Measurements from ENCODE around the gene HNF4A.

Gene HNF4A

DNA sequence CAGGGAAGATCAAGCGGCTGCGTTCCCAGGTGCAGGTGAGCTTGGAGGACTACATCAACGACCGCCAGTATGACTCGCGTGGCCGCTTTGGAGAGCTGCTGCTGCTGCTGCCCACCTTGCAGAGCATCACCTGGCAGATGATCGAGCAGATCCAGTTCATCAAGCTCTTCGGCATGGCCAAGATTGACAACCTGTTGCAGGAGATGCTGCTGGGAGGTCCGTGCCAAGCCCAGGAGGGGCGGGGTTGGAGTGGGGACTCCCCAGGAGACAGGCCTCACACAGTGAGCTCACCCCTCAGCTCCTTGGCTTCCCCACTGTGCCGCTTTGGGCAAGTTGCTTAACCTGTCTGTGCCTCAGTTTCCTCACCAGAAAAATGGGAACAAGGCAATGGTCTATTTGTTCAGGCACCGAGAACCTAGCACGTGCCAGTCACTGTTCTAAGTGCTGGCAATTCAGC, 68.6 kb downstream of the HNF4A start:
- DNase-seq (ENCODE audit: low read depth in 2 of 2): no peak

DNA sequence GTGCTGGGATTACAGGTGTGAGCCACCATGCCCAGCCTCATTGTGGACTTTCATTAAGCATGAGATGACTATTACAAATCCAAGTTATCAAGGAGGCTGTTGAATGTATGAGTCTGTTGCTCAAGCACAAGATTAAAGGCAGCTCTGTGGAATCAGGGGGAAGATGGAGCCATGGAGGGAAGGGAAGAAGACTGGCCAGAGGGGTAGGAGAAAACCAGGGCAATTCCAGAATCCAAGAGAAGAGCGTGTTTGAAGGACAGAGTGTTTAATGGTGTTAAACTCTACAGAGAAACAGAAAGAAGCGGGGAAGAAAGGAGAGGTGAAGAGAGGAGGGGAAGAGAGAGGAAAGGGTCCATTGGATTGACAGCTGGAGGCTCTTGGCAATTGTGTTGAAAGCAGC, 70.4 kb downstream of the HNF4A start:
- no peak for DNase-seq (ENCODE audit: low read depth in 2 of 2)

DNA sequence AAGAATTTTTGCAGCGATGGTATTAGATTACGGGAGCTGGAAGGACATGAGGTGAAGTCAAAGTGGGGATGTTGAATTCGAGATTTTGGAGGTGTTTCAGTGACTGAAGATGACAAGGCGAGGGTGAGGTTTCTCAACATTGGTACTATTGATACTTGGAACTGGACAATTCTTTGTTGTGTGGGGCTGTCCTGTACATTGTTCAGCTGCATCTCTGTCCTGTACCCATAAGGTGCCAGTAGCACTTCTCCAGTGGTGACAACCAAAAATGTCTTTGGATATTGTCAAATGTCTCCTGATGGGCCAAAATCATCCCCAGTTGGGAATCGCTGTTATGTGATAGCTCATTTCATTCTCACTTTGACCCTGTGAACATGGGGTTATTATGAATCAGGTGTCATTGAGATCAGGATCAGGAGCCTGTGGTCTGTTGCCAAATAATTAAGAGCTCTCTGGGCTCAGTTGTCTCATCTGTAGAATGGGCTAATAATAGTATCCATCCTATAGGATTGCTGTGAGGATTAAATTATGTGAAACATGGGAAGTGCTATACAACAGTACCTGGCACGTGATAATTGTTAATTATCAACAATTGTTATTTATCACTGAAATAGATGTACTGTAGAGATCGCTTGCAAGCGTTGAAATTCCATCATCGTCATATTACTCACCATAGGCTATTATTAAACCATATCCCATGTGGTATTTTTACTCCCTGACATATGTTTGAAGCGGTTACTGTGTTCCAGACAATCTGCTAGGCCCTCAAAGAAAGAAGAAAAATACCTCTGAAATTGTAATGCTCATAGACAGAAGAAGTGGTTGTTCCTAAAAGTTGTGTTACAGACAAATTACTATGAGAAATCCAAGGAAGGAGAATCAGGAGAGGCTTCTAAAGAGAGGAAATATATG, 71.6 kb downstream of the HNF4A start:
- DNase-seq (ENCODE audit: low read depth in 2 of 2): no peak

DNA sequence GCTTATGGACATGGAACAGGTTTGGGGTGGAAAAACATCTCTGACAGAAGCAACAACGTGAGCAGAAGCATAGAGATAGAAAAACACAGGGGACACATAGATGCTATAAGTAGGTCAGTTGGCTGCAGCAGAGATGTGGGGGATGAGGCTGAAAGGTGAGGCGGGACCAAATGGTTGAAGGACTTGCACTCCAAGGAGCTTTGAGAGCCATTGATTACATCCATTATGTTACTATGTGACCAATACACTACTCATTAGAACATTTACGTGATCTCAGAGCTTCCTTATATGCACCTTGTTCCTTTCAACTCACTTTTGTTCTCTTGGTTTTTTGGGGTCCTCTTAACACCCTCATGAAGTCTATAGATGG, 72.3 kb downstream of the HNF4A start:
- DNase-seq (ENCODE audit: low read depth in 2 of 2): no peak

DNA sequence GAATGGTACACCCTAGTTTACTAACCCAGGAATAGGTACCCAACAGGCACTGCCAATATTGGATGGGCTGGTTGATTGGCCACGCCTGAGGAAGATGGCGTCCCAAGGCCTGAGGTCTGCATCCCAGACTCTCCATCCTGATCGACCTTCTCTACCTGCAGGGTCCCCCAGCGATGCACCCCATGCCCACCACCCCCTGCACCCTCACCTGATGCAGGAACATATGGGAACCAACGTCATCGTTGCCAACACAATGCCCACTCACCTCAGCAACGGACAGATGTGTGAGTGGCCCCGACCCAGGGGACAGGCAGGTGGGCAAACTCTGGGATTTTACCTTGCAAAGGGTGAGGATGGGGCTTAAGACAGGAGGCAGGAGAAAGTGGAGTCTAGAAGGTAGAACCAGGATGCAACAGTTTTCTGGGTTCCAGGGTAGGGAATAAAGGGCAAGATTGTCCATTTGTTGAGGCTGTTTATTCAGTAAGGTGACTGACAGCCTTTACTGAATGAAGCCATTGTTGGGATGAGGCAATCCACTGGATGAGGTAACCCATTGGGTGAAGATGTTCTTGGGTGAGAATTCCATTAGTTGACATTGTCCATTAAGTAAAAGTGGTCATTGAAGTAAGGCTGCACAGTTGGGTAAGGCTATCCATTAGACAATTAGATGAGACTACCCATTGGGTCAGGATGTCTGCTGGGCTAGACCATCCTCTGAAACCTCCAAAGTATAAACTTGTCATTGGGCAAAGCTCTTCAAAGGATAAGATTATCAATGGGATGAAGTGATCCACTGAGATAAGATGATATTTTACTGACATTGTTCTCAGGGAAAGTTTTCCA, 72.9 kb downstream of the HNF4A start:
- DNase-seq (ENCODE audit: low read depth in 2 of 2): no peak

DNA sequence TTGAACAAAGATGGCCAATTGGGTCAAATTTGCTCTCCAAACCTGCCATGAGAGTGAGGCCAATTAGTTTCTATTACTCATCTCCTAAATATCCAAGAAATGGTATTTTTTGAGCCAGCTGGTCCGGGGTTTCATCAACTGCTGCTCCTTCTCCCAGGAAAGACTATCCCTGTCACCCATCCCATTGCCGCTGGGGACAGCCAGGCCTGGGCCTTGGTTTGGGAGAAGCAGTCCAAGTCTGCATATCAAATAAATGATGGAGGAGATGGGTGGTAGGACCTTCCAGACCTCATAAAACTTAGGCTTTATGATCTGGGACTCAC, 73.5 kb downstream of the HNF4A start:
- no peak for DNase-seq (ENCODE audit: low read depth in 2 of 2)

DNA sequence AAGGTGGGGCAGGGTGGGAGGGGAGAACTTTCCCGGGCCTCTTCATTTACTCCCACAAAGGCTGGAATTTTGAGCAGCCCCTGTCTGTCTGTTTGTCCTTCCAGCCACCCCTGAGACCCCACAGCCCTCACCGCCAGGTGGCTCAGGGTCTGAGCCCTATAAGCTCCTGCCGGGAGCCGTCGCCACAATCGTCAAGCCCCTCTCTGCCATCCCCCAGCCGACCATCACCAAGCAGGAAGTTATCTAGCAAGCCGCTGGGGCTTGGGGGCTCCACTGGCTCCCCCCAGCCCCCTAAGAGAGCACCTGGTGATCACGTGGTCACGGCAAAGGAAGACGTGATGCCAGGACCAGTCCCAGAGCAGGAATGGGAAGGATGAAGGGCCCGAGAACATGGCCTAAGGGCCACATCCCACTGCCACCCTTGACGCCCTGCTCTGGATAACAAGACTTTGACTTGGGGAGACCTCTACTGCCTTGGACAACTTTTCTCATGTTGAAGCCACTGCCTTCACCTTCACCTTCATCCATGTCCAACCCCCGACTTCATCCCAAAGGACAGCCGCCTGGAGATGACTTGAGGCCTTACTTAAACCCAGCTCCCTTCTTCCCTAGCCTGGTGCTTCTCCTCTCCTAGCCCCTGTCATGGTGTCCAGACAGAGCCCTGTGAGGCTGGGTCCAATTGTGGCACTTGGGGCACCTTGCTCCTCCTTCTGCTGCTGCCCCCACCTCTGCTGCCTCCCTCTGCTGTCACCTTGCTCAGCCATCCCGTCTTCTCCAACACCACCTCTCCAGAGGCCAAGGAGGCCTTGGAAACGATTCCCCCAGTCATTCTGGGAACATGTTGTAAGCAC, 74.1 kb downstream of the HNF4A start:
- DNase-seq (ENCODE audit: low read depth in 2 of 2): no peak

DNA sequence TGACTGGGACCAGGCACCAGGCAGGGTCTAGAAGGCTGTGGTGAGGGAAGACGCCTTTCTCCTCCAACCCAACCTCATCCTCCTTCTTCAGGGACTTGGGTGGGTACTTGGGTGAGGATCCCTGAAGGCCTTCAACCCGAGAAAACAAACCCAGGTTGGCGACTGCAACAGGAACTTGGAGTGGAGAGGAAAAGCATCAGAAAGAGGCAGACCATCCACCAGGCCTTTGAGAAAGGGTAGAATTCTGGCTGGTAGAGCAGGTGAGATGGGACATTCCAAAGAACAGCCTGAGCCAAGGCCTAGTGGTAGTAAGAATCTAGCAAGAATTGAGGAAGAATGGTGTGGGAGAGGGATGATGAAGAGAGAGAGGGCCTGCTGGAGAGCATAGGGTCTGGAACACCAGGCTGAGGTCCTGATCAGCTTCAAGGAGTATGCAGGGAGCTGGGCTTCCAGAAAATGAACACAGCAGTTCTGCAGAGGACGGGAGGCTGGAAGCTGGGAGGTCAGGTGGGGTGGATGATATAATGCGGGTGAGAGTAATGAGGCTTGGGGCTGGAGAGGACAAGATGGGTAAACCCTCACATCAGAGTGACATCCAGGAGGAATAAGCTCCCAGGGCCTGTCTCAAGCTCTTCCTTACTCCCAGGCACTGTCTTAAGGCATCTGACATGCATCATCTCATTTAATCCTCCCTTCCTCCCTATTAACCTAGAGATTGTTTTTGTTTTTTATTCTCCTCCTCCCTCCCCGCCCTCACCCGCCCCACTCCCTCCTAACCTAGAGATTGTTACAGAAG, 75.0 kb downstream of the HNF4A start:
- no peak for DNase-seq (ENCODE audit: low read depth in 2 of 2)

DNA sequence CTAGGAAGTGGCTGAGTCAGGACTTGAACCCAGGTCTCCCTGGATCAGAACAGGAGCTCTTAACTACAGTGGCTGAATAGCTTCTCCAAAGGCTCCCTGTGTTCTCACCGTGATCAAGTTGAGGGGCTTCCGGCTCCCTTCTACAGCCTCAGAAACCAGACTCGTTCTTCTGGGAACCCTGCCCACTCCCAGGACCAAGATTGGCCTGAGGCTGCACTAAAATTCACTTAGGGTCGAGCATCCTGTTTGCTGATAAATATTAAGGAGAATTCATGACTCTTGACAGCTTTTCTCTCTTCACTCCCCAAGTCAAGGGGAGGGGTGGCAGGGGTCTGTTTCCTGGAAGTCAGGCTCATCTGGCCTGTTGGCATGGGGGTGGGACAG, 75.6 kb downstream of the HNF4A start:
- DNase-seq (ENCODE audit: low read depth in 2 of 2): no peak

DNA sequence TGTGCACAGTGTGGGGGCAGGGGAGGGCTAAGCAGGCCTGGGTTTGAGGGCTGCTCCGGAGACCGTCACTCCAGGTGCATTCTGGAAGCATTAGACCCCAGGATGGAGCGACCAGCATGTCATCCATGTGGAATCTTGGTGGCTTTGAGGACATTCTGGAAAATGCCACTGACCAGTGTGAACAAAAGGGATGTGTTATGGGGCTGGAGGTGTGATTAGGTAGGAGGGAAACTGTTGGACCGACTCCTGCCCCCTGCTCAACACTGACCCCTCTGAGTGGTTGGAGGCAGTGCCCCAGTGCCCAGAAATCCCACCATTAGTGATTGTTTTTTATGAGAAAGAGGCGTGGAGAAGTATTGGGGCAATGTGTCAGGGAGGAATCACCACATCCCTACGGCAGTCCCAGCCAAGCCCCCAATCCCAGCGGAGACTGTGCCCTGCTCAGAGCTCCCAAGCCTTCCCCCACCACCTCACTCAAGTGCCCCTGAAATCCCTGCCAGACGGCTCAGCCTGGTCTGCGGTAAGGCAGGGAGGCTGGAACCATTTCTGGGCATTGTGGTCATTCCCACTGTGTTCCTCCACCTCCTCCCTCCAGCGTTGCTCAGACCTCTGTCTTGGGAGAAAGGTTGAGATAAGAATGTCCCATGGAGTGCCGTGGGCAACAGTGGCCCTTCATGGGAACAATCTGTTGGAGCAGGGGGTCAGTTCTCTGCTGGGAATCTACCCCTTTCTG, 76.2 kb downstream of the HNF4A start:
- no peak for DNase-seq (ENCODE audit: low read depth in 2 of 2)

DNA sequence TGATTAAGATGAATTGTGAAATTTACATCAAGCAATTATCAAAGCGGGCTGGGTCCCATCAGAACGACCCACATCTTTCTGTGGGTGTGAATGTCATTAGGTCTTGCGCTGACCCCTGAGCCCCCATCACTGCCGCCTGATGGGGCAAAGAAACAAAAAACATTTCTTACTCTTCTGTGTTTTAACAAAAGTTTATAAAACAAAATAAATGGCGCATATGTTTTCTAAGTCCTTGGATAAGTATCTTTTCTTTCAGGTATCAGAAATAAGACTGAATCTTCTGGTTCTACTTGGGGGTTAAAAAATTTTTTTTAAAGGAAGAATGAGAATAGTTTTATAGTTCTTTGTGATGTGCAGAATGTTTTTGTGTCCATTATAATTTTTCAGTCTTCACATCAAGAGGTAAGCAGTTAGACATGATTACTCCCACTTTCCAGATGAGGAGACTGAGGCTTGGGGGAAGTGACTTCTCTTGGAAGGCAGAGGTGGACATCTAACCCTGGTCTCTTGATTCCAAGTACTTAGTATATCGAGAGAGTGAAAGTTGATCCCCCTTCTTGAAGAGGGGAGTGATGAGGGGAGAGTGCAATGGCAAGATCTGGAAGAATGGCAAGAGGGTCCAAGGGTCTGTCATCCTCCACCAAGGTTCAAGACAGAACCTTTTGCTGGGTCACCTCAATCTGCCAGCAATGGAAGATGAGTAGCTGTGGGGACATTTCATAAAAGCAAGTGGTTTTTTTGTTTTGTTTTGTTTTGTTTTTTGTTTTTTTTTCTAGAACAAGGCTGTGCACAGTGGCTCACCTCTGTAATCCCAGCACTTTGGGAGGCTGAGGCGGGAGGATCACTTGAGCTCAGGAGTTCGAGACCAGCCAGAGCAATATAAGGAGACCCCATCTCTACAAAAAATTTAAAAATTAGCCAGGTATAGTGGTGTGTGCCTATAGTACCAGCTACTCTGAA, 77.4 kb downstream of the HNF4A start:
- no peak for DNase-seq (ENCODE audit: low read depth in 2 of 2)

DNA sequence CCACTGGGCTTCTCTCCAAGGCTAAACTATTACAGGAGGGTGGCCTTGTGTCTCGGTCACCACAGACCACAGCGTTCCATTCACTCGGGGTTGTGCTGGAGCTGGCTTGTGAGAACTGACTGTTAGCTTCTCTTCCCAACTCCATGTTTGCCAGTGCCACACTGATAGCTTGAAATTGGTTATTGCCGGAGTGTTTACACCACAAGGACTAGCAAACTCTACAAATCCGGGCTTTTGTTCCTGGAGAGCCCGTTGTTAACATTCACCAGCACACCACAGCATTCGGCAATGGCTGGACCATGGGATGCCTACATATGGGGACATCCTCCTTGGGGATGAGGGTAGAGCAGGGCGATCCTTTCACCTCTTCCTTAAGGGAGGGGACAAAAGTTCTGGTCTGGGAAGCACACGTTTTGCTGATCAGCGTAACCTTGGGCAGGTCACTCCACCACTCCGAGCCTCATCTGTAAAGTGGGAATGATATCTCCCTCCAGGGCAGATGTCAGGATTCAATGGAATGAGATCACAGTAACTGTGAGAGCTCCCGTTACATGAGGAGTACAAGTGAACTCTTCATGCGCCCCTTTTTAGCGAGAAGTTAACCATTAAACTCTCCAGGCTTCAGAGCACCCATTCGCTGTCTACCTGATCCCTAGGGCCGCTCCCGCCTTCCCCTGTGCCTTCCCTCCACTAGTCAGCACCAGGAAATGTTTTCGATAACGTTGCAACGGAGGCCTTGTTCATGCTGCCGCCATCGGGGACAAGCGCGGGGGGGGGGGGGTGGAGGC, 78.4 kb downstream of the HNF4A start:
- DNase-seq (ENCODE audit: low read depth in 2 of 2): no peak

DNA sequence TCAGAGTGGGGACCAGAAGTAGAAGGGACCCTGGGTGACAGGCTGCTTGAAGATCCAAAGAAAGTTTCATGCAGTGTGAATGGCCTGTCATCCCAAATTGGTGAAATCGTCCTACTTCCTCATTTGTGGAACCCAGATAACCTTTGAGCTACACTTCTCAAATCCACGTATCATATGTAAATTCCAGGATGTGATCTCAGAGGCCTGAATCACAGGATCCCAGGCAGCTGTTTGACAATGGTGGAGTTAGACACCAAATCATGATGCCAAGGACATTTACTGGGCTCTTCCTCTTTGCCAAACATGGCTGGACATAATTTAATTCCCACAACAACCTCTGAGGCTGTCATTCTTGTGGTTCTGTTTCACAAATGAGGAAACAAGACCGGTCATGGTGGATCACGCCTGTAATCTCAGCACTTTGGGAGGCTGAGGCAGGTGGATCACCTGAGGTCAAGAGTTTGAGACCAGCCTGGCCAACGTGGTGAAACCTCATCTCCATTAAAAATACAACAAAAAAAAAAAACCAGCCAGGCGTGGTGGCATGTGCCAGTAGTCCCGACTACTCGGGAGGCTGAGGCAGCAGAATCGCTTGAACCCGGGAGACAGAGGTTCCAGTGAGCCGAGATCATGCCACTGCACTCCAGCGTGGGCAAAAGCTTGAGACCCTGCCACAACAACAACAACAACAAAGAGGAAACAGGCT, 80.3 kb downstream of the HNF4A start:
- no peak for DNase-seq (ENCODE audit: low read depth in 2 of 2)

DNA sequence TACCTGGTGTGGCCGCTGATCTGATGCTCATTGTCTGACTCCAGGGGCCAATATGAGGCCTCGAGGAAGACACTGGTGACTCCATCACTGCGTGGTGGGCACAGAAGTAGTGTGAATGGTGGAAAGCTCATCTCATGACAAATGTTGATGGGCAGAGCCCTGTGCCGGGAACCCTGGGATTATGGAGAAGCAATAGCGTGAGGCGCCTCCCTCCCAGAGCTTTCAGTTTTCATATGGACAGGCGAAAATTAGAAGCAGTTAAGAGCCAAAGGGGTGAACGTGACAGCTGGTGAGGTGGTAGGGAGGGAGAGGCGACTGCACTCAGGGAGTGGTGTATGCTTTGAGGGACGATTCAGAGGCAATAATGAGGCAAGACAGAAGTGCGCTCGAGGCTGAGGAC, 80.9 kb downstream of the HNF4A start:
- DNase-seq (ENCODE audit: low read depth in 2 of 2): no peak

DNA sequence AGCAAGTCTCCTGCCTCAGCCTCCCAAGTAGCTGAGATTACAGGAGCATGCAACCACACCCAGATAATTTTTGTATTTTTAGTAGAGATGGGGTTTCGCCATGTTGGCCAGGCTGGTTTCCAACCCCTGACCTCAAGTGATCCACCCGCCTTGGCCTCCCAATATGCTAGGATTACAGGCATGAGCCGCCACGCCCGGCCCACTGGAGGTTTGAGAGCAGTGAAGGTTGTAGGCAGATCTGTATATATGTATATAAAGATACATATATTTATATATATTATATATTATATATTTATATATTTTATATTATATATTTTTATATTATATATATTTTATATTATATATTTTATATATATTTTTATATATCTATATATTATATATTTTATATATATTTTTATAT, 82.0 kb downstream of the HNF4A start:
- no peak for DNase-seq (ENCODE audit: low read depth in 2 of 2)

DNA sequence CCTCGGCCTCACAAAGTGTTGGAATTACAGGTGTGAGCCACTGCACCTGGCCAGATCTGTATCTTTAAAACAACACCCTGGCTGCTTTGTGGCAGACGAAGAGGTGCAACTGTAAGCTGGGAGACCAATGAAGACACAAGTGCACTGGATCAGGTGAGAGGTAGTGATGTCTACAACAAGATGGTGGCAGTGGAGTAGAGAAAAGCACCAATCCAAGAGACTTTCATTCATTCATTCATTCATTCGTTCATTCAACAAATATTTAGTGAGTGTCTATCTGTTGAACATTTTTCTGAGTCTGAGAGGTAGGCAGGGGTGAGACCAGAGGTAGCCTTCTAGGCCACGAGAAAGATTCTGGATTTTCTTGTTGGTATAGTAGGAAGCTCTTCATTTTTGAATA, 83.3 kb downstream of the HNF4A start:
- no peak for DNase-seq (ENCODE audit: low read depth in 2 of 2)

DNA sequence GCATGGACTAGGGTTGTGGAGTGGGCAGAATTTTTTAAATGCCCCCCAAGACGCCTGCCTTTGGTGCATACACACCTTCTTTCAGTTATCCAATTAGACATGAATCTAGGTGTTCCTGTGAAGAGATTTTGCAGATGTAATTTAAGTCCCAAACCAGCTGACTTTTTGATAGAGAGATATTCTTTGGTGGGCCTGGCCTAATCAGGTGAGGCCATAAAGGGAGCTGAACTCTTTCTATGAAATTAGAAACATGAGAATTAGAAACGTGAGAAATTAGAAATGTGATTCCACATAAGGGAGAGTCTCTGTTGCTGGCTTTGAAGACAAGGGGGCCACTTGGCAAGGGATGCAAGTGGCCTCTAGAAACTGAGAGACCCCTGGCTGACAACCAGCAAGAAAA, 83.8 kb downstream of the HNF4A start:
- DNase-seq (ENCODE audit: low read depth in 2 of 2): no peak
